Measurements from ENCODE around the gene COL26A1. TPM values are rescaled to one million over a fixed set of nuclear protein-coding genes. Genes with fewer than 3 reads are reported as not detected.
A peak's percentile ranks its signal among the peaks of the same experiment; 100 is the strongest.
"Not testable (repeated sequence)": the region's sequence is repeated elsewhere in the genome, so short reads cannot be mapped to it uniquely, and the experiment has no call there.

The COL26A1 gene
- total and polyA plus RNA-seq, 7 experiments from 2014 or later: 0.24 TPM; not detected in 6

DNA sequence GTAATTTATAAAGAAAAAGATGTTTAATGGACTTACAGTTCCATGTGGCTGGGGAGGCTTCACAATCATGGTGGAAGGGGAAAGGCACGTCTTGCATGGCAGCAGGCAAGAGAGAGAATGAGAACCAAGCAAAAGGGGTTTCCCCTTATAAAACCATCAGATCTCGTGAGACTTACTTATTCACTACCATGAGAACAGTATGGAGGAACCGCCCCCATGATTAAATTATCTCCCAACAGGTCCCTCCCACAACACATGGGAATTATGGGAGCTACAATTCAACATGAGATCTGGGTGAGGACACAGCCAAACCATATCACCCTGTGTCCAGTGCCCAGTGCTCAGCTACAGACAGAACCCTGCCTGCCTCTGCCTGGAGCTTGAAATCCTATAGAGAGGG is 197.3 kb downstream of the COL26A1 start:
- H3K27ac Mint-ChIP-seq; DNase-seq; H3K27ac ChIP-seq (ENCODE audit: low read depth, low read length); H3K36me3 Mint-ChIP-seq; H3K4me1 Mint-ChIP-seq; H3K4me3 ChIP-seq (ENCODE audit: low read length); H3K27me3 ChIP-seq (ENCODE audit: control insufficient read depth in 2 of 2, insufficient read depth in 2 of 2, low read length in 2 of 2); intact Hi-C loops (cut with micrococcal nuclease); H3K4me1 ChIP-seq (ENCODE audit: control insufficient read depth in 2 of 2, insufficient read depth in 2 of 2, low read length in 2 of 2); CTCF ChIA-PET; ATAC-seq; H3K36me3 ChIP-seq (ENCODE audit: control insufficient read depth in 2 of 3, insufficient read depth in 3 of 3, low read length in 3 of 3); H3K9me3 Mint-ChIP-seq; H3K9me3 ChIP-seq (ENCODE audit: control insufficient read depth in 2 of 3, low read length in 3 of 3): not testable (repeated sequence)
- H3K27me3 Mint-ChIP-seq: peaks cover 0 to 23% (median 12%) of the 10 kb centered on the region in 5 donors
- POLR2A ChIA-PET: interaction anchor here (0.6 kb wide), 1 partner anchor 690 kb away, joined by 3 read pairs; no protein-coding TSS in a partner anchor
- peak overlapping the region in 1 of 10 donors; percentile 7 for H3K4me3 Mint-ChIP-seq

DNA sequence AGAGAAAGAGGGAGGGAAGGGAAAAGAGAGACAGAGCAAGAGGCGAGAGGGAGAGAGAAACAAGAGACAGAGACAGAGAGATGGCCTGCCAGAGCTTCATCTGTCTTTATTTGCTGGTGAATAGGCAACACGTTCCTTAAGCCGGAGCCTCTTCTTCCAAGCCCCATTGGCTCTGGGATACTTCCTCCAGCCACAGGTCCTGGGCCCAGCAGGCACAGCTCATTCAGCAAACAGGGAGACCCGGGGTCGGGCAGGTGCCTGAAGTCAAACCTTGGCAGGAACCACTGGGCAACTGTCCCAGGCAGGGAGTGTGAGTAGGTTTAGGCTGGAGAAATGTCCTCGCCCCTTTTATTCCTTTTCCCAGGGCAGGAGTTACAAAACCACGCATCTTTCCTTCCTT is 198.2 kb downstream of the COL26A1 start:
- Histone ChIP-seq H3K27ac (ENCODE audit: low read depth, low read length) (no peak overlapping the region), H3K4me1 (ENCODE audit: control insufficient read depth in 2 of 2, insufficient read depth in 2 of 2, low read length in 2 of 2) (no peaks in the 10 kb centered on the region), H3K4me3 (ENCODE audit: low read length) (no peak overlapping the region), H3K36me3 (ENCODE audit: control insufficient read depth in 2 of 3, insufficient read depth in 3 of 3, low read length in 3 of 3) (no peaks in the 10 kb centered on the region), H3K9me3 (ENCODE audit: control insufficient read depth in 2 of 3, low read length in 3 of 3) (no peaks in the 10 kb centered on the region), H3K27me3 (ENCODE audit: control insufficient read depth in 2 of 2, insufficient read depth in 2 of 2, low read length in 2 of 2) (no peaks in the 10 kb centered on the region)
- H3K4me1 Mint-ChIP-seq: peaks cover 3 to 5% (median 4%) of the 10 kb centered on the region in 7 donors
- H3K4me3 Mint-ChIP-seq: no peak overlapping the region
- intact Hi-C loops (cut with micrococcal nuclease): no loop called here
- H3K27ac Mint-ChIP-seq: no peak overlapping the region
- DNase-seq (no peak), ATAC-seq (no peak)
- H3K27me3 Mint-ChIP-seq: peaks cover 0 to 23% (median 12%) of the 10 kb centered on the region in 5 donors
- H3K9me3 Mint-ChIP-seq: peaks cover 0 to 5% (median 0%) of the 10 kb centered on the region in 11 donors
- H3K36me3 Mint-ChIP-seq: no peaks in the 10 kb centered on the region
- ChIA-PET POLR2A (no interaction called here), CTCF (no interaction called here)

DNA sequence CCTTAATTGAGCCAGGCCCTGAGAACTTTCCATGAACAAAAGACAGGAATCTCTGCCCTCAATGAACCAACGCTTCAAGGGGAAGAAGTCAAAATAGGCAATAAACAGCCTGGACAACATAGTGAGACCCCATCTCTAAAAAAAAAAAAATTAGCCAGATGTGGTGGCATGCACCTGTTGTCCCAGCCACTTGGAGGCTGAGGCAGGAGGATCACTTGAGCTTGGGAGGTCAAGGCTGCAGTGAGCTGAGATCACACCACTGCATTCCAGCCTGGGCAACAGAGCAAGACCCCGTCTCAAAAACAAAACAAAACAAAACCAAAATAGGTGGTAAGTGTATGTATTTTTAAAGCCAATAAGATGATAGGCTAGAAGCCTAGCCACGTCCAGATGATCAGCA is 198.6 kb downstream of the COL26A1 start:
- H3K4me3 ChIP-seq (ENCODE audit: low read length); H3K27me3 ChIP-seq (ENCODE audit: control insufficient read depth in 2 of 2, insufficient read depth in 2 of 2, low read length in 2 of 2); H3K27ac Mint-ChIP-seq; ATAC-seq; DNase-seq; POLR2A ChIA-PET; H3K36me3 Mint-ChIP-seq; H3K9me3 Mint-ChIP-seq; H3K9me3 ChIP-seq (ENCODE audit: control insufficient read depth in 2 of 3, low read length in 3 of 3); intact Hi-C loops (cut with micrococcal nuclease); H3K4me1 ChIP-seq (ENCODE audit: control insufficient read depth in 2 of 2, insufficient read depth in 2 of 2, low read length in 2 of 2); H3K4me1 Mint-ChIP-seq; H3K27ac ChIP-seq (ENCODE audit: low read depth, low read length); CTCF ChIA-PET; H3K36me3 ChIP-seq (ENCODE audit: control insufficient read depth in 2 of 3, insufficient read depth in 3 of 3, low read length in 3 of 3); H3K4me3 Mint-ChIP-seq: not testable (repeated sequence)
- H3K27me3 Mint-ChIP-seq: peaks cover 0 to 22% (median 9%) of the 10 kb centered on the region in 5 donors

DNA sequence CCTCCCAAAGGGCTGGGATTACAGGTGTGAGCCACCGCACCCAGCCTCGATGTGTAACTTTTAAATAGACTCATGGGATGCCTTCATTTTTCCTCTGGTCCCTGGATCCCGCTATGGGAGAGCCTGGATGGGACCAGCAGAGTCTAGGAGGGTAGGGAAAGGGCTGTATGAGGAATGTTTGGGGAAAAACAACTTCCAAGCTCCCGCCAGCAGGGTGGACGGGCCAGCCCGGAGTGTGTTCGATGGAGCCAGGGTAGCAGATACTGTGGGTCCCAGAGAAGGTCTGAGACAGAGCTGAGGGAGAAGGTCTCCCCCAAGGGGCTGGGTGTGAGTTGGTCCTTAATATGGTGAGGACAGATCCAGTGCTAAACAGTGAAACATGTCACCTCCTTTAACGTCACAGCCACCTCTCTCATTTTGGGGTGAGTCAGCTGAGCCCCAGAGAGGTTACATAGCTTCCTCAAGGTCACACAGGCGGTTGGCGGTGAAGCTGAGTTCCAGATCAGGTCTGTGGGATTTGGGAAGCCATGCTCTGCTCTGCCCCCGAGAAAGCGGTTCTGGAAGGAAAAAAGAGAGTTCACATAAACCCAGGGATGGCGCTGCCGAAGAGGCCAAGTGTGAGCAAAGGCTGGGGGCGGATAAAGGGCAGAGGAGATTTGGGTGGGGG is 200.0 kb downstream of the COL26A1 start:
- Histone ChIP-seq H3K4me1 (ENCODE audit: control insufficient read depth in 2 of 2, insufficient read depth in 2 of 2, low read length in 2 of 2) (no peaks in the 10 kb centered on the region), H3K4me3 (ENCODE audit: low read length) (no peak overlapping the region), H3K36me3 (ENCODE audit: control insufficient read depth in 2 of 3, insufficient read depth in 3 of 3, low read length in 3 of 3) (no peaks in the 10 kb centered on the region), H3K27ac (ENCODE audit: low read depth, low read length) (no peak overlapping the region), H3K27me3 (ENCODE audit: control insufficient read depth in 2 of 2, insufficient read depth in 2 of 2, low read length in 2 of 2) (no peaks in the 10 kb centered on the region), H3K9me3 (ENCODE audit: control insufficient read depth in 2 of 3, low read length in 3 of 3) (no peaks in the 10 kb centered on the region)
- intact Hi-C loops (cut with micrococcal nuclease): no loop called here
- no peaks in the 10 kb centered on the region for H3K36me3 Mint-ChIP-seq
- no peak overlapping the region for H3K27ac Mint-ChIP-seq
- ChIA-PET POLR2A (no interaction called here), CTCF (no interaction called here)
- H3K27me3 Mint-ChIP-seq: peaks cover 2 to 19% (median 5%) of the 10 kb centered on the region in 5 donors
- H3K4me3 Mint-ChIP-seq: no peak overlapping the region
- H3K9me3 Mint-ChIP-seq: peaks cover 0 to 1% (median 0%) of the 10 kb centered on the region in 11 donors
- ATAC-seq: no peak
- DNase-seq: no peak
- peaks cover 3 to 5% (median 4%) of the 10 kb centered on the region in 7 donors for H3K4me1 Mint-ChIP-seq

DNA sequence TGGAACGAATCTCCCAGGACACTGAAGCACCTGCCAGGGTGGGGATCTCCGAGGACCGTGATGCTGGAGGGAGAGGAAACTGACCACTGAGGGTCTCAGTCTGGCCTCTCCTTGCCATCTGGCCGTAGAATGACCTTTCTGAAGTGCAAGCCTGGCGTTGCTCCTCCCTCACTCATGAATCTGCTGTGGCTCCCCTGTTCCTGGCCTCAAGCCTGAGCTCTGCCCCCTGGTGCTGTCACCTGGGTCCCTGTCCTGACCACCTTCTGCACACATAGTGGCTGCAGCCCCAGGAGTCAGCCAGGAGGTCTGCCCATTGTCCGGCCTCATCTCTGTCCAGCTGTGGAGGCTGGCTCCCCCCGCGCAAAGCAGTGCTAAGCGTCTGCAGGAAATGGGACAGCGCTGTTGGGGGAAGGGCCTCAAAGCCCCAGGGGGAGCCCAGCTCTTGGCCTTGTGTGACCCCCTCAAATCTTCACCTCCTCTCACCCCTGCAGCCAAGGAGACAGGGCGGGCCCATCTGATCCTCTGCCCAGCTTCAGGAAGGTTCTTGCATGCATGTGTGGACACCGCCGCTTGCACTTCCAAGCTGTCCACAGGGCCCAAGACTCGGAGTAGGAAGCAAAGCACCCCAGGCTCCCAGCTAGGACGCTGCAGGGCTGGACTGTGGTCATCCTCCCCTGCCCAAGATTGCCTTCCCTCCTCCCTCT is 200.7 kb downstream of the COL26A1 start:
- ChIA-PET POLR2A (no interaction called here), CTCF (no interaction called here)
- Histone ChIP-seq H3K27ac (ENCODE audit: low read depth, low read length) (no peak overlapping the region), H3K4me3 (ENCODE audit: low read length) (no peak overlapping the region), H3K27me3 (ENCODE audit: control insufficient read depth in 2 of 2, insufficient read depth in 2 of 2, low read length in 2 of 2) (no peaks in the 10 kb centered on the region), H3K9me3 (ENCODE audit: control insufficient read depth in 2 of 3, low read length in 3 of 3) (no peaks in the 10 kb centered on the region), H3K36me3 (ENCODE audit: control insufficient read depth in 2 of 3, insufficient read depth in 3 of 3, low read length in 3 of 3) (no peaks in the 10 kb centered on the region), H3K4me1 (ENCODE audit: control insufficient read depth in 2 of 2, insufficient read depth in 2 of 2, low read length in 2 of 2) (no peaks in the 10 kb centered on the region)
- H3K4me1 Mint-ChIP-seq: peaks cover 3 to 5% (median 4%) of the 10 kb centered on the region in 7 donors
- no peak for ATAC-seq
- no peak for DNase-seq
- peaks cover 0 to 3% (median 0%) of the 10 kb centered on the region in 11 donors for H3K9me3 Mint-ChIP-seq
- H3K27ac Mint-ChIP-seq: no peak overlapping the region
- no peak overlapping the region for H3K4me3 Mint-ChIP-seq
- peaks cover 3 to 21% (median 7%) of the 10 kb centered on the region in 5 donors for H3K27me3 Mint-ChIP-seq
- intact Hi-C loops (cut with micrococcal nuclease): no loop called here
- no peaks in the 10 kb centered on the region for H3K36me3 Mint-ChIP-seq

DNA sequence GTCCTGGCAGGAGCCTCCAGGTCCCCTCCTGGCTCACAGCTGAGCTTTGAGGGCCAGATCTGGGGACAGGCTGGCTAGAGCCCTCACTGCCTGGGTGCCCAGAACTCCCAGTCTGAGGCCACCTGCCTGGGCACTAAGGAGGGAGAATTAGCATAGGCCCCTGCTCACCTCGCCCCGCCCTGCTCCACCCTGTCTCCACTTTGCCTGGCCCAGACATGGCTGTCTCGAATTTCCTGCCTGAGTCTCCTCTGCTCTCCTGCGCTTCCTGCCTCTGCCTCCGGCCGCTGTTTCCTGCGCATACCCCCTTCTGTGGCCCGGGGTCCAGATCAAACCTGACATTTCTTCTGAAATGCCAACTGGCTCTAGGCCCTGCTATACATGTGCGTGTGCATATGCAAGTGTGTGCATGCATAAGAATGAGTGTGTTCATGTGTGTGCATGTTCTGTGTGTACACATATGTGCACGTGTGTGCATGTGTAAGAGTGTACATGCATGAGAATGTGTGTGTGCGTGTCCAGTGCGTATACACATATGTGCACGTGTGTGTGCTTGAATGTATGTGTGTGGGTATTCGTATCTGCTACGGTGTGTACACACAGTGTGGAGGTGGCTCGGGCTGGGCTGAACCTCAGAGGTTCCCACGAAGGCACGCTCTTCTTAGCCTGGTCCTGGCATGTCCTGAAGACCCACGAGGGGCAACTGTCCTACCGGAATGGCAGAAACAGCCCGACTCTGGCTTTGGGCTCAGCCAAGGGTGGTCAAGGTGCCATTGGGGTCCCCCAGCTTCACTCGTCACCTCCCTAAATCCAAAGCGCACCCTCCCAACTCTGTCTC is 201.5 kb downstream of the COL26A1 start:
- Histone ChIP-seq H3K9me3 (ENCODE audit: control insufficient read depth in 2 of 3, low read length in 3 of 3) (no peaks in the 10 kb centered on the region), H3K4me1 (ENCODE audit: control insufficient read depth in 2 of 2, insufficient read depth in 2 of 2, low read length in 2 of 2) (no peaks in the 10 kb centered on the region), H3K4me3 (ENCODE audit: low read length) (no peak overlapping the region), H3K27me3 (ENCODE audit: control insufficient read depth in 2 of 2, insufficient read depth in 2 of 2, low read length in 2 of 2) (no peaks in the 10 kb centered on the region), H3K36me3 (ENCODE audit: control insufficient read depth in 2 of 3, insufficient read depth in 3 of 3, low read length in 3 of 3) (no peaks in the 10 kb centered on the region), H3K27ac (ENCODE audit: low read depth, low read length) (no peak overlapping the region)
- no peaks in the 10 kb centered on the region for H3K36me3 Mint-ChIP-seq
- H3K27me3 Mint-ChIP-seq: peaks cover 5 to 27% (median 10%) of the 10 kb centered on the region in 5 donors
- CTCF ChIA-PET: no interaction called here
- intact Hi-C loops (cut with micrococcal nuclease): no loop called here
- peaks cover 3 to 5% (median 4%) of the 10 kb centered on the region in 7 donors for H3K4me1 Mint-ChIP-seq
- DNase-seq (no peak), ATAC-seq (no peak)
- peak overlapping the region in 2 of 9 donors; percentile 31 to 78 for H3K27ac Mint-ChIP-seq
- no peak overlapping the region for H3K4me3 Mint-ChIP-seq
- H3K9me3 Mint-ChIP-seq: peaks cover 0 to 8% (median 0%) of the 10 kb centered on the region in 11 donors
- POLR2A ChIA-PET: no interaction called here

Measured in naive thymus-derived CD4-positive, alpha-beta T cell (primary cell).